Neuronal stem cell (in vitro differentiated cells): ENCODE measurements around the gene PRPF6.

Source experiments
- DNase-seq: peaks from one replicate; pipeline ENCODE4 v3.0.0-alpha.2; 2013; ENCODE audit warnings: low spot score
- H2AFZ ChIP-seq: one replicate; pipeline ENCODE4 v1.6.1; 2013; ENCODE audit warnings: mild to moderate bottlenecking, low read length, inconsistent platforms
- H2AK5ac ChIP-seq: 2 replicates; pipeline ENCODE4 v1.6.1; 2013; ENCODE audit warnings: low read depth, mild to moderate bottlenecking, inconsistent platforms, low read length, moderate library complexity, mixed read lengths
- H2BK120ac ChIP-seq: 2 replicates; pipeline ENCODE4 v1.6.1; 2013; ENCODE audit warnings: low read depth, mild to moderate bottlenecking, inconsistent platforms, low read length, moderate library complexity, mixed read lengths
- H2BK12ac ChIP-seq: one replicate; pipeline ENCODE4 v1.6.1; 2013; ENCODE audit warnings: low read length, inconsistent platforms
- H2BK15ac ChIP-seq: 2 replicates; pipeline ENCODE4 v1.6.1; 2013; ENCODE audit warnings: mild to moderate bottlenecking, low read length, inconsistent platforms, mixed read lengths
- H2BK5ac ChIP-seq: one replicate; pipeline ENCODE4 v1.6.1; 2013; ENCODE audit warnings: inconsistent platforms, mild to moderate bottlenecking, low read length, moderate library complexity
- H3K14ac ChIP-seq: one replicate; pipeline ENCODE4 v1.6.1; 2013; ENCODE audit warnings: low read length, inconsistent platforms
- H3K18ac ChIP-seq: 2 replicates; pipeline ENCODE4 v1.6.1; 2013; ENCODE audit warnings: low read length, inconsistent platforms
- H3K23ac ChIP-seq: 2 replicates; pipeline ENCODE4 v1.6.1; 2013; ENCODE audit warnings: low read depth, mild to moderate bottlenecking, mixed read lengths, low read length, inconsistent platforms; ENCODE audit not compliant: poor library complexity
- H3K27ac ChIP-seq: replicated peaks from 3 replicates; pipeline ENCODE4 v1.5.1; 2013; ENCODE audit warnings: low read length, inconsistent platforms
- H3K27me3 ChIP-seq, 3 experiments: 2 replicates each; pipeline ENCODE4 v1.6.1; 2013; ENCODE audit warnings: low read length in 3 of 3, mild to moderate bottlenecking in 2 of 3, inconsistent platforms in 1 of 3, low read depth in 1 of 3, mixed read lengths in 1 of 3, moderate library complexity in 1 of 3; ENCODE audit not compliant: control insufficient read depth in 3 of 3, insufficient read depth in 3 of 3
- H3K36me3 ChIP-seq, 2 donors: replicated peaks in 1 of 2; 2 replicates each; pipeline ENCODE4 v1.6.1; 2013; ENCODE audit warnings: low read length in 2 of 2; ENCODE audit not compliant: control insufficient read depth in 2 of 2, insufficient read depth in 2 of 2
- H3K4ac ChIP-seq: 2 replicates; pipeline ENCODE4 v1.6.1; 2013; ENCODE audit warnings: inconsistent platforms, mild to moderate bottlenecking, low read length, moderate library complexity
- H3K4me1 ChIP-seq, 2 donors: 1 replicate in 1 of 2; 2 replicates in 1 of 2; pipeline ENCODE4 v1.6.1; 2013; ENCODE audit warnings: low read length in 2 of 2, low read depth in 1 of 2; ENCODE audit not compliant: control insufficient read depth in 2 of 2, insufficient read depth in 1 of 2
- H3K4me2 ChIP-seq: one replicate; pipeline ENCODE4 v1.6.1; 2013; ENCODE audit warnings: mild to moderate bottlenecking, low read length, inconsistent platforms; ENCODE audit not compliant: insufficient read depth, poor library complexity, severe bottlenecking
- H3K4me3 ChIP-seq, 2 donors: 2 replicates each; pipeline ENCODE4 v1.5.1; 2013; ENCODE audit warnings: low read length in 2 of 2, mild to moderate bottlenecking in 2 of 2, inconsistent platforms in 1 of 2, moderate library complexity in 1 of 2
- H3K79me1 ChIP-seq: one replicate; pipeline ENCODE4 v1.6.1; 2013; ENCODE audit warnings: low read depth, mild to moderate bottlenecking, inconsistent platforms, low read length, moderate library complexity
- H3K9ac ChIP-seq: one replicate; pipeline ENCODE4 v1.6.1; 2013; ENCODE audit warnings: mild to moderate bottlenecking, low read depth, low read length, inconsistent platforms; ENCODE audit not compliant: poor library complexity
- H3K9me3 ChIP-seq, 2 donors: replicated peaks in 1 of 2; 2 replicates each; pipeline versions ENCODE3 to v1.6.1; 2013; ENCODE audit warnings: low read length in 2 of 2, mild to moderate bottlenecking in 2 of 2, inconsistent platforms in 1 of 2, low read depth in 1 of 2, mixed read lengths in 1 of 2, moderate library complexity in 1 of 2; ENCODE audit not compliant: control insufficient read depth in 2 of 2, insufficient read depth in 1 of 2
- H4K8ac ChIP-seq: one replicate; pipeline ENCODE4 v1.6.1; 2013; ENCODE audit warnings: low read depth, mild to moderate bottlenecking, inconsistent platforms, low read length, moderate library complexity
- H4K91ac ChIP-seq: one replicate; pipeline ENCODE4 v1.6.1; 2013; ENCODE audit warnings: low read length, low read depth, mild to moderate bottlenecking, inconsistent platforms; ENCODE audit not compliant: poor library complexity
- WGBS, 2 donors: extraction: QIAGEN DNeasy Blood & Tissue Kit; methylation state at CpG; one replicate each; pipeline ENCODE4 v1.1.7; 2013; ENCODE audit warnings: missing lambda C conversion rate in 2 of 2, mixed read lengths in 1 of 2; ENCODE audit not compliant: insufficient read length in 2 of 2, insufficient replicate concordance in 1 of 2; ENCODE audit errors: extremely low coverage in 2 of 2; 5-methylcytosine and 5-hydroxymethylcytosine counted together

The PRPF6 gene

DNA sequence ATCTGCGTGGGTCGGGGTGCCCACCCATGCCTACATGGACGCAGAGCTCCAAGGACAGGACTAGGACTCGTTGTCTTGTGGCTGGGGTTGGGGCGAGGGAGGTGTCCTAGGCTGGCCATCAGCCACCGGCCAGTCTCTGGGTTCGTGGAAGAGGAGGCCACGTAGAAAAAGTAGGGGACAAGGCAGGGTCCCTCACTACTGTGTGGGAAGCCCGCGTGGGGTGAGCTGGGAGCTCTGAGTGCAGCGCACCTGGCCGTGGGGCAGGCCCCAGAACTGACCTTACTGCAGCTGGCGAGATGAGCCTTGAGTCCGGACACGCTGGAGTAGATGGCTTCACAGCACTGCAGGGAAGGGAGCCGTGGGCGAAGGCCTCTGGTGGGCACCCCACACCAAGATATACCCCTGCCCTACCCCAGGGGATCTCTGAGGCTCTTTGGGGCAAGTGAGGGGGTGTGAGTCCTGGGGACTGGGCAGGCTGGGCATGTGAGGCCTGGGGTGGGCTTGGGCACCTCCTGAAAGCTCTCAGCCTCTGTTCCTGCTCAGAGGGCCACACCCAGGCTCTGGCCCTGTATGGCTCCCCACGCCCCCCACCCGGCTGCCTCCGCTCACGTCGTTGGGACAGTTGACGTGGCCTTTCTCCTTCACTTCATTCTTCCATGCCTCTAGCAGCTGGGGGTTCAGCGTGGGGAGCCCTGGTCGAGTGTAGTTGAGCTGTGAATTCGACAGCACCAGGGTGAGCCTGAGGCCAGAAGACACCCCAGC lies 19.1 kb upstream of the PRPF6 start:
- peaks cover 48 to 70% of the 10 kb centered on the region in 2 donors for H3K36me3 ChIP-seq
- no CpG with 5 or more reads among the region's 26 CpGs for WGBS, 2 donors

DNA sequence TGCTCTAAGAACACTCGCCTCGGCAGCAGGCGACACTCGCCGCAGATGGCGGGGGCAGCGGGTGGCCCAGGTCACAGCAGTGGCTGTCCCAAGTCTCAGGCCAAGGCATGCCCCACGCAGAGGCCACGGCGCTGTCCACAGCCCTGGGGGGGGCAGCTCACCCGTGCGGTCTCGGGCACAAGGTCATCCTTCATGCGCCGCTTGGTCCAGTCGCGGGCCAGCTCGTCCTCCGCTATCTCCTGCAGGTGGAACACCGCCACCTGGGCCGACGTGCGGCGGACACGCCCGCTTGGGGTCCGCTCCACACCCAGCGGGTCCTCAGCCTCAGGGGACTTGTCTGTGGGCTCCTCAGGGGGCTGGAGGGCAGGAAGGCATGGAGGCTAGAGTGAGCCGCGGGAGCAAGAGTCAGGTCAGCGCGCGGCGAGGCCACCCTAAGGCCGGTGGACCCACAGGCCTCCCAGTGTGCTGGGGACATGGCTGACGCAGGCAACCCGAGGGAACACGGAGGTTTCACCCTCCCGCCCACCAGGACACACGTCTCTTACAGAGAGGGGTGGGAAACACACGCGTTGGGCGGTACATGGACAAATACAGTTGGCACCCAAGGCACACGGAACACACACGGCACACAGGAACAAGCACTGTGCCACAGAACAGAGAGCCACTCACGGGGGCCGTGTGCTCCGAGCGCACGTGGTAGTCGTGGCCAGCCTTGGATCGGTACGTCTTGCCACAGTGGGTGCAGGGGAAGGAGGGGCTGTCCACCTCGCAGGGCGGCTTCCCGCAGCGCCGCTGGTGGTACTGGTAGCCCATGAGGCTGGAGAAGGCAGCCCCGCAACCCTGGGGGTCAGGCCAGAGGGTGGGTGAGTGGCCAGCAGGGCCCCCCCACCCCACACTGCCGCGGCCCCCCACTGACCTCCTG lies 18.2 kb upstream of the PRPF6 start:
- no peak for DNase-seq
- Histone ChIP-seq H3K27ac (no peak overlapping the region), H4K8ac (no peak overlapping the region), H2AFZ (no peak overlapping the region), H3K14ac (no peak overlapping the region), H3K4me2 (no peak overlapping the region), H2BK120ac (no peak overlapping the region), H2BK12ac (no peak overlapping the region), H3K79me1 (peaks cover 8% of the 10 kb centered on the region), H3K4me3 (no peak overlapping the region), H2AK5ac (no peak overlapping the region), H3K4me1 (peaks cover 9 to 13% of the 10 kb centered on the region in 2 donors), H3K9ac (peak overlapping the region; percentile 70), H2BK5ac (no peak overlapping the region), H2BK15ac (no peak overlapping the region), H3K9me3 (peaks cover 0 to 26% of the 10 kb centered on the region in 2 donors), H3K27me3 (no peaks in the 10 kb centered on the region), H3K18ac (no peak overlapping the region), H3K23ac (no peak overlapping the region), H4K91ac (no peak overlapping the region), H3K4ac (no peak overlapping the region), H3K36me3 (peaks cover 56 to 79% of the 10 kb centered on the region in 2 donors)
- WGBS, 2 donors = no CpG with 5 or more reads among the region's 61 CpGs

More for the DNA sequence above, 19.1 kb upstream of the PRPF6 start:
- Histone ChIP-seq H3K27me3 (no peaks in the 10 kb centered on the region), H3K9ac (peak overlapping the region; percentile 44), H3K4ac (no peak overlapping the region), H3K14ac (no peak overlapping the region), H2BK5ac (no peak overlapping the region), H2AK5ac (no peak overlapping the region), H2AFZ (no peak overlapping the region), H3K23ac (peak overlapping the region; percentile 12), H2BK15ac (no peak overlapping the region), H3K18ac (no peak overlapping the region), H2BK12ac (no peak overlapping the region), H3K27ac (no peak overlapping the region), H3K79me1 (peaks cover 8% of the 10 kb centered on the region), H2BK120ac (no peak overlapping the region), H3K4me1 (peaks cover 16 to 18% of the 10 kb centered on the region in 2 donors), H4K8ac (no peak overlapping the region), H4K91ac (no peak overlapping the region), H3K9me3 (peaks cover 0 to 18% of the 10 kb centered on the region in 2 donors), H3K4me3 (no peak overlapping the region), H3K4me2 (no peak overlapping the region)
- no peak for DNase-seq

DNA sequence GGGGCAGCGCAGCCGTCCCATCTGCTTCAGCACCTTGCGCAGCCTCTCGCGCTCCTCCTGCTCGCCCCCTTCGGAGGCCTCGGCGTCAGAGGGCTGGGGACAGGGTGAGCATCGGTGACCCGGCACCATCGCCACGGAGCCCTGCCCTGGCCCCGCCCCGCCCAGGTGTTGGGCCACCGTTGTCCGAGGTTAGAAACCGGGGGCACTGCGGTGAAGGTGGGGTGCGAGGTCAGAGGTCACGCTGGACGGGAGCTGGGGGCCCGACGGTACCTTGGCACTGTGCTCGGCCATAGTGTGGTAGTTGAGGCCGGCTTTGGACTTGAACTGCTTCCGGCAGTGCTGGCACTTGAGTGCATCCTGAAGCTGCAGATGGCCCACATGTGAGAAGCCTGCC lies 17.6 kb upstream of the PRPF6 start:
- H3K4me2 ChIP-seq = no peak overlapping the region
- H2AFZ ChIP-seq = no peak overlapping the region
- H2BK120ac ChIP-seq = no peak overlapping the region
- H3K4me1 ChIP-seq = peaks cover 9 to 12% of the 10 kb centered on the region in 2 donors
- no peak overlapping the region for H4K91ac ChIP-seq
- no peak for DNase-seq
- peaks cover 9% of the 10 kb centered on the region for H3K79me1 ChIP-seq
- H3K9me3 ChIP-seq = peaks cover 0 to 31% of the 10 kb centered on the region in 2 donors
- H3K18ac ChIP-seq = no peak overlapping the region
- no peak overlapping the region for H2BK5ac ChIP-seq
- no peak overlapping the region for H3K9ac ChIP-seq
- H3K27ac ChIP-seq = no peak overlapping the region
- no peak overlapping the region for H3K4me3 ChIP-seq
- WGBS, 2 donors = no CpG with 5 or more reads among the region's 27 CpGs
- H3K23ac ChIP-seq = no peak overlapping the region
- no peaks in the 10 kb centered on the region for H3K27me3 ChIP-seq
- H4K8ac ChIP-seq = no peak overlapping the region
- H2BK15ac ChIP-seq = no peak overlapping the region
- no peak overlapping the region for H3K14ac ChIP-seq
- no peak overlapping the region for H3K4ac ChIP-seq
- no peak overlapping the region for H2AK5ac ChIP-seq
- peaks cover 61 to 81% of the 10 kb centered on the region in 2 donors for H3K36me3 ChIP-seq
- H2BK12ac ChIP-seq = no peak overlapping the region

DNA sequence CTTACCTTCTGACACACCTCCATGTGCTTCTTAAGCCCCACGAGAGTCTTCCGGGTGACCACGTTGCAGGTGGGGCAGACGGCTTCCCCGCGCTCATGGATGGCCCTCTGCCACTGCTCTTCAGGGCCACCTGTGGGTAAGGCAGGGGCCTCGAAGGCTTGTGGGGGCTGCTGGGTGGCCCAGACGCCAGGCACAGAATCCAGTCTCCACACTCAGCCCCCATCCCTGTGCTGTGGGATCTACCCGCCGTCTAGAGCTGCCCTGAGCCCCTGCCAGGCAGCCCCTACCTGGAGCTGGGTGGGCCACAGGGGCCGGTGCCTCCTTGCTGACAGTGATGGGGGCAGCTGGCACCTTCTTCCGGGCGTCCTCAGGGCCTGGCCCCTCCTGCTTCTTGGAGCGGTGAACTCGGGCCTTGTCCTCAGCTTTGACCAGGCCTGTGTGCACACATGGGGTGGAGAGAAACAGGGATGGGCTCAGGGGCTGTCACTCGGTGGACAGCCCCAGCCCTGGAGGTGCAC lies 17.1 kb upstream of the PRPF6 start:
- no peaks in the 10 kb centered on the region for H3K27me3 ChIP-seq
- H3K4me2 ChIP-seq = no peak overlapping the region
- no peak overlapping the region for H3K18ac ChIP-seq
- no peak for DNase-seq
- no peak overlapping the region for H2BK120ac ChIP-seq
- H2AFZ ChIP-seq = no peak overlapping the region
- H3K27ac ChIP-seq = no peak overlapping the region
- H3K4me3 ChIP-seq = no peak overlapping the region
- peaks cover 10% of the 10 kb centered on the region for H3K79me1 ChIP-seq
- H3K36me3 ChIP-seq = peaks cover 60 to 78% of the 10 kb centered on the region in 2 donors
- no peak overlapping the region for H2BK5ac ChIP-seq
- no peak overlapping the region for H4K91ac ChIP-seq
- H2AK5ac ChIP-seq = no peak overlapping the region
- no peak overlapping the region for H3K23ac ChIP-seq
- no peak overlapping the region for H3K4ac ChIP-seq
- H3K4me1 ChIP-seq = peaks cover 11 to 12% of the 10 kb centered on the region in 2 donors
- H3K9ac ChIP-seq = no peak overlapping the region
- no CpG with 5 or more reads among the region's 16 CpGs for WGBS, 2 donors
- no peak overlapping the region for H2BK15ac ChIP-seq
- peaks cover 0 to 31% of the 10 kb centered on the region in 2 donors for H3K9me3 ChIP-seq
- H3K14ac ChIP-seq = peak overlapping the region; percentile 12
- H2BK12ac ChIP-seq = no peak overlapping the region
- no peak overlapping the region for H4K8ac ChIP-seq
